Activated B cell treated with CpG ODN at 0.5 μM for 24 hours (primary cell): ENCODE results near the gene ACAN. TPM values are rescaled to one million over a fixed set of nuclear protein-coding genes. Genes with fewer than 3 reads are reported as not detected.

Source experiments
- ATAC-seq: fragments of 200-7000 bp; cut with Tn5 transposase; one replicate; pipeline ENCODE4 v1.10.0; 2021; ENCODE audit warnings: low read depth, mild to moderate bottlenecking, moderate library complexity
- CTCF ChIA-PET: fragments of 350-600 bp; sonication (Branson Sonifier 250); formaldehyde crosslinking; loops from one replicate; lab custom pipeline; 2021; ENCODE audit warnings: antibody characterized with exemption; lab: Charles Lee
- POLR2A ChIA-PET: fragments of 350-600 bp; sonication (Branson Sonifier 250); formaldehyde crosslinking; loops from one replicate; lab custom pipeline; 2021; ENCODE audit warnings: antibody characterized with exemption; lab: Charles Lee
- DNase-seq: peaks from one replicate; pipeline ENCODE4 v3.0.0; 2022
- H3K27ac Mint-ChIP-seq: one replicate; pipeline ENCODE4 v1.8.0; 2020; ENCODE audit warnings: mixed read lengths
- H3K27me3 Mint-ChIP-seq: one replicate; pipeline ENCODE4 v1.8.0; 2021; ENCODE audit warnings: mixed read lengths
- H3K36me3 Mint-ChIP-seq: one replicate; pipeline ENCODE4 v1.8.0; 2021; ENCODE audit warnings: low read depth, mixed read lengths
- H3K4me1 Mint-ChIP-seq: one replicate; pipeline ENCODE4 v1.8.0; 2021; ENCODE audit warnings: mixed read lengths
- H3K4me3 Mint-ChIP-seq: one replicate; pipeline ENCODE4 v1.8.0; 2020; ENCODE audit warnings: mild to moderate bottlenecking, mixed read lengths
- H3K9me3 Mint-ChIP-seq: one replicate; pipeline ENCODE4 v1.8.0; 2020; ENCODE audit warnings: mixed read lengths
- intact Hi-C: fragments of 100-400 bp; cut with micrococcal nuclease; formaldehyde crosslinking; loops from one replicate; pipeline ENCODE4 v1.15.1; 2024
- total RNA-seq: library from RNA; stranded (reverse); gene quantifications from 2 replicates; pipeline ENCODE4 v1.2.3, GENCODE V29; 2022
- TF ChIP-seq, protein P1 (sequence below): fragments of 200-600 bp; IDR thresholded peaks from one replicate; pipeline ENCODE4 v1.8.0; 2022; ENCODE audit warnings: antibody characterized with exemption, mild to moderate bottlenecking

Gene ACAN
- total RNA-seq, 1 donor from 2014 or later = not detected

DNA sequence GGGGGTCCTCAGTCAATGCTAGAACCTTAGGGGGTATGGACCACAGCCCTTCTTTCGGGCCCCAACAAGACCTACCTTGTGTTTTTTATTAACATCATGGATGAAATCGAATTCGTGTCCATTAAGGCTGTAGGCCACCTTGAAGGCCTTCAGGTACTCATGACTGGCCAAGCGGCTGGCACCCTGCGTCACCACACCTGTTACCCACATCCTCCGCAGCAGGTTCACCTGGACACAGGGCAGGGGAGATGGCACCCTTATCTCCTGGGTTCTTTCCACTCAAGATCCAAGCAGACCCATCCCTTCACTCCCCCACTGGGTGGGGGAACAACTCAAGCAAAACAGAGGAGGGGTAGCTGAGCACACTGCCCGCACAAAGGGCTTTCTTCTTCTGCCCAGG lies 103.3 kb downstream of the ACAN start:
- POLR2A ChIA-PET = no interaction called here
- Mint-ChIP-seq H3K27me3 (no peaks in the 10 kb centered on the region), H3K4me1 (peaks cover 13% of the 10 kb centered on the region), H3K36me3 (no peaks in the 10 kb centered on the region), H3K27ac (no peak overlapping the region), H3K4me3 (no peak overlapping the region), H3K9me3 (no peaks in the 10 kb centered on the region)
- DNase-seq (no peak), ATAC-seq (no peak)
- TF ChIP-seq, protein P1, sequence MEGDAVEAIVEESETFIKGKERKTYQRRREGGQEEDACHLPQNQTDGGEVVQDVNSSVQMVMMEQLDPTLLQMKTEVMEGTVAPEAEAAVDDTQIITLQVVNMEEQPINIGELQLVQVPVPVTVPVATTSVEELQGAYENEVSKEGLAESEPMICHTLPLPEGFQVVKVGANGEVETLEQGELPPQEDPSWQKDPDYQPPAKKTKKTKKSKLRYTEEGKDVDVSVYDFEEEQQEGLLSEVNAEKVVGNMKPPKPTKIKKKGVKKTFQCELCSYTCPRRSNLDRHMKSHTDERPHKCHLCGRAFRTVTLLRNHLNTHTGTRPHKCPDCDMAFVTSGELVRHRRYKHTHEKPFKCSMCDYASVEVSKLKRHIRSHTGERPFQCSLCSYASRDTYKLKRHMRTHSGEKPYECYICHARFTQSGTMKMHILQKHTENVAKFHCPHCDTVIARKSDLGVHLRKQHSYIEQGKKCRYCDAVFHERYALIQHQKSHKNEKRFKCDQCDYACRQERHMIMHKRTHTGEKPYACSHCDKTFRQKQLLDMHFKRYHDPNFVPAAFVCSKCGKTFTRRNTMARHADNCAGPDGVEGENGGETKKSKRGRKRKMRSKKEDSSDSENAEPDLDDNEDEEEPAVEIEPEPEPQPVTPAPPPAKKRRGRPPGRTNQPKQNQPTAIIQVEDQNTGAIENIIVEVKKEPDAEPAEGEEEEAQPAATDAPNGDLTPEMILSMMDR = no peak
- CTCF ChIA-PET = interaction anchor here (2.2 kb wide), 1 partner anchor 223 kb away, joined by 24 read pairs; no protein-coding TSS in a partner anchor
- intact Hi-C loops = no loop called here

DNA sequence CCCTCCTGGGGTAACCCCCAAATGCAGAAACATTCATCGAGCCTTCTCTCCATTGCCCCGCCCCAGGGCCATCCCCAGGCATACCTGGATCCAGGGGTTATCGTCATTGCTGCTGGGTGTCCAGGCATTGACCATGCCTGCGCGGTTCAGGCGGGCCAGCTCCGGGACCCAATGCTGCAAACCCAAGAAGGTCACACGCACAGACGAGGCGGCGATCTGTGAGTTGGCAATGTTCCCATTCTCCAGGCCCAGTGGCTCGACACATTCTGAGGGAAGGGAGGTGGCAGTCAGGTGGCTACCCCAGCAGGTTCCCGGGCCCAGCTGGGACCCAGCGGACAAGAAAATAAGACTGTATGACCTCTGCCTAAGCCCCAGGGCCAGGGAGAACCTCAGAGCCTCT lies 103.9 kb downstream of the ACAN start:
- H3K27ac Mint-ChIP-seq = no peak overlapping the region

DNA sequence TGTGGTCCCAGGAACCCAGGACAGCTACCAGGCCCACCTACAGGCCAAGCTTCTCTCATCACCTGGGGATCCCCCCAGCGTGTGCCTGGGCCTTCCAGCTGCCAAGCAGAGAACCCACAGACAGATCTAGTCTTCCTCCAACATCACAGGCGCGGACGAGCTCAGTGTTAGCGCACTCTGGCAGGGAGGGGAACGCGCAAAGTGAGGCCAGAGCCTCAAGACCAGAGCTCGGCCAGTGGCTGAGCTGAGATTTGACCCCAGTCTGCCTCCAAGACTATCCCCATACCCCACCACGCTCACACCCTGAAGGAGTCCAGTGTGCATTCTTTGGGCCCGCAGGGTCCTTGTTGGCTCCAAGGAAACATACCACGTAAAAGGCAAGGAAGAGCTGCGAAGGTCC lies 104.9 kb downstream of the ACAN start:
- intact Hi-C loops = no loop called here
- CTCF ChIA-PET = no interaction called here
- no peak for ATAC-seq

More for the DNA sequence above, 103.9 kb downstream of the ACAN start:
- H3K27me3 Mint-ChIP-seq = no peaks in the 10 kb centered on the region
- intact Hi-C loops = no loop called here
- DNase-seq (no peak), ATAC-seq (no peak)
- no peak overlapping the region for H3K4me3 Mint-ChIP-seq
- POLR2A ChIA-PET = no interaction called here
- no peaks in the 10 kb centered on the region for H3K36me3 Mint-ChIP-seq
- CTCF ChIA-PET = no interaction called here
- TF ChIP-seq, protein P1 = no peak
- H3K4me1 Mint-ChIP-seq = peaks cover 15% of the 10 kb centered on the region
- no peaks in the 10 kb centered on the region for H3K9me3 Mint-ChIP-seq

DNA sequence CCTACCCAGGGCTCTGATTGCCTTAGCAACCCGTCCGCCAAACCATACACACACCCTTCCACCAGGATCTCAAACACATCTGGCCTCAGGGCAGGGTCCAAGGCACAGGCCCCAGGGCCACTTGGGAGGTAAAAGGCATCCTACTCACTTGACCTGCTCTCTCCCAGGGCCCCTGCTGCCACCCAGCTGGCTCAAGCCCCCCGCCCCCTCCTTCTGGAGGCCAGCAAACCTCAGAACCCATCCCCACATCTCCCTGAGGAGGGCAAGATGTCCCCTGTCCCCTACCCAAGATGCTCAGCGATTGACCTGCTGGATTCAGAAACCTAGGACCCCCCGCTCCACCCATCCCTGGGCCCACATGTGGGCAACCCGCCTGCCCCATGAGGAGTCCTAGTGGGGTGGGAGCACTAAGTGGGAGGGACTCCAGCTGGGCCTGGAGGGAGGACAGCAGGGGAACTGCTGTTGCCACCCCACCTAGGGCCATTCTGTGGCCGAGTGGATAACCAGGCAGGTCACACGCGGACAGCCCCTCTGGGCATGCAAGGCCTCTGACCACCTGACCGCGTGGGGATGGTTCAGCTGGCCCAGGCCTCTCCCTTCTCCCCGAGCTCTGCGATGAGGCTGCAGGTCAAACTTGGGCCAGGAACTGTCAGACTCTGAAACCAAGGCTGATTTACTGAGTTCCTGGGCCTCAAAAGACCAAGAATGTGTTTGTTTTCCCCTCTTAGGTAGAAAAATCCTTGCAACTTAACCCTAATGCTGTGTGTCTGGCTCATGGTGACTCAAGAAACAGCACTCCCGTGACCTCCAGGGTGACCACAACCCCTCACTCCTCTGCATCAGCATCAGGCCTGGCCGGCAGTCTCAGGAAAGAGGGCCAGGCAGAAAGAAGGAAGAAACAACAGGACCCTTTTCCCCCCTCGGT lies 105.7 kb downstream of the ACAN start:
- CTCF ChIA-PET = no interaction called here
- intact Hi-C loops = no loop called here
- no peak overlapping the region for H3K4me3 Mint-ChIP-seq
- no peak overlapping the region for H3K27ac Mint-ChIP-seq
- TF ChIP-seq, protein P1 = no peak
- no peaks in the 10 kb centered on the region for H3K9me3 Mint-ChIP-seq
- no peak for ATAC-seq
- H3K27me3 Mint-ChIP-seq = no peaks in the 10 kb centered on the region
- H3K36me3 Mint-ChIP-seq = peaks cover 2% of the 10 kb centered on the region
- POLR2A ChIA-PET = no interaction called here
- no peak for DNase-seq
- peaks cover 27% of the 10 kb centered on the region for H3K4me1 Mint-ChIP-seq

More for the DNA sequence above, 104.9 kb downstream of the ACAN start:
- H3K9me3 Mint-ChIP-seq = no peaks in the 10 kb centered on the region
- H3K27ac Mint-ChIP-seq = no peak overlapping the region
- peaks cover 22% of the 10 kb centered on the region for H3K4me1 Mint-ChIP-seq
- H3K4me3 Mint-ChIP-seq = no peak overlapping the region
- TF ChIP-seq, protein P1 = no peak
- DNase-seq = no peak
- POLR2A ChIA-PET = no interaction called here
- H3K36me3 Mint-ChIP-seq = no peaks in the 10 kb centered on the region
- no peaks in the 10 kb centered on the region for H3K27me3 Mint-ChIP-seq

DNA sequence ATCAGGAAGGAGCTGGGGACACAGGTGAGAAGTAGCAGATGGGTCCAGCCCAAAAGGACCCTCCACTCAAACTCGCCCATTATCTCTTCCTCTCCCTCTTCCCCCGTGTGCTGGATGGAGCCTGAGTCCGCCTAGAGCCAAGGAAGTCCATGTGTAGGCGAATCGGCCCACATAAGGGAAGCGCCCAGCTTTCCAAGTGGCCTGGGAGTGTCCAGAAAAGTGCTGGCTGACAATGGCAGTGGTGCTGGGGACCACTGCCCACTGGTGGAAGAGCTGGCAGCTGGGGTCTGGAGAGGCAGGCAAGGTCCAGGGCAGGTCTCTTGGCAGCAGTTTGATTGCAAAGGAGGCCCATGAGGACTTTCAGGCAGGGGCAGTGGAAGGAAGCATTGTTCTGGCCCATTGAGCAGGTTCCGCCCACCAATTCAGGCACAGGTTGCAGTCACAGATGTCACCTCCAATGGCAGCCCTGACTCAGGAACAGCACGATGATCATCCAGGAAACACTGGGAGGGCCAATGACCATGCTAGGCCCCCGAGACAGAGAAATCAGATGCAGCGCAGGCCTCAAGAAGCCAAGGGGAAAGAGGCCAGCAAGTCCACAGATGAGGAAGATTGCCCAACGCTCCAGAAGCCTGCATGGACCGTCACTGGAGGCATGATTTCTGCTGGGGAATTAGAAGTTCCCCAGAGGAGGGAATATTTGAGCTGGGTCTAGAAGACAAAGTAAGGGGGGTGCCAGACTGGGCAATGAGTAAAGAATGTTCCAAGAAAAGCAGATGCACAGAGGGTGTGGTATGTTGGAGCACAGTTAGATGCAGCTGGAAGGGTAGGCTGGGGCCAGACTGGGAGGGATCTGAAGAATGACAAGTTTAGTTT lies 107.0 kb downstream of the ACAN start:
- TF ChIP-seq, protein P1 = no peak
- Mint-ChIP-seq H3K27me3 (no peaks in the 10 kb centered on the region), H3K4me3 (no peak overlapping the region), H3K9me3 (no peaks in the 10 kb centered on the region), H3K36me3 (peaks cover 2% of the 10 kb centered on the region), H3K4me1 (peaks cover 21% of the 10 kb centered on the region), H3K27ac (no peak overlapping the region)
- ATAC-seq (no peak), DNase-seq (no peak)
- ChIA-PET CTCF (no interaction called here), POLR2A (no interaction called here)
- intact Hi-C loops = no loop called here
